Stimulated activated CD8-positive, alpha-beta memory T cell treated with anti-CD3 and anti-CD28 coated beads, Interleukin-4, amount 100 ng/mL, for 1 hour (primary cell): Measurements from ENCODE around the gene WDFY4.

Experiments used
- DNase-seq, 2 donors: peaks; one replicate each; pipeline ENCODE4 v3.0.0-alpha.2; 2020; ENCODE audit warnings: low read depth in 2 of 2, low spot score in 1 of 2

Gene WDFY4

GRCh38 chr10:48740015-48740707, 55.5 kb downstream of the WDFY4 start:
- no peak for DNase-seq

DNA sequence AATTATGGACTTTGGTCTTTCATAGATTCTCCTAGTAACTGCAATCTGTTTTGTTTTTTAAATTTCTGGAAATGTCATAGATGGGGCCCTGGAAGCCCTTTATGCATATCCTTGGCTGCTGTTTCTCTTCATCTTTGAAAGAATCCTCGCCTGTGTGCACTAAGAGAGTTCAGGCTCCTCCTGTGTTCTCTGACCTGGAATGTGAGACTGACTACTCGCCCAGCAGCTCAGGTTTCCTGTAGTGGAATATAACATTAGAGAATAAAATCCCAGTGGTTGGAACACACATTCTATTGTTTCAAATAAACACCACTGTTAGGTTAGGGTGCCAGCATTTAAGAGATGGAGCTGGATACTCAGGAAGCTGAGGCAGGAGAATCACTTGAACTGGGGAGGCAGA, 56.3 kb downstream of the WDFY4 start:
- DNase-seq, result no peak

- DNase-seq, result no peak
These were observed 58.5 kb downstream of the WDFY4 start for GRCh38 chr10:48742891-48743860.

GRCh38 chr10:48744587-48744986, 59.9 kb downstream of the WDFY4 start:
- no peak for DNase-seq

GRCh38 chr10:48745662-48746245, 61.1 kb downstream of the WDFY4 start:
- no peak for DNase-seq

DNA sequence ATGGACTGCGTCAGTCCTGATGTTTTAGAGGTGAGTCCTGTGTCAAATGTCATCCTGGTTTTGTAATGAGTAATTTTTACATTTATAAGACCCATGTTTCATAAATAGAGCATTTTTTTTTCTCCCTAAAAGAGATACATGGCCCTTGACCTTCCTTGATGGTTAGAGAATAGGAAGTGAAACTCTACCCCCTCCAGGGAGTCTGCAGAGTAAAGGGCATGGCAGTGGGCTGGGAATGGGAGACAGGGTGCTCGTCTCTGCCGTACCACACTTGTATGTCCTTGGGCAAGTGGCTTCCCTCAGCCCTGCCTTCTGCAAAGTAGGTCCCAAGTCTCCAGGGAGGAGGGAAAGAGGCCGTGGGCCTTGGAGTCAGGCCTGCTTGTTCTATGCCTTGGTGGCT, 63.9 kb downstream of the WDFY4 start:
- DNase-seq, result no peak

DNA sequence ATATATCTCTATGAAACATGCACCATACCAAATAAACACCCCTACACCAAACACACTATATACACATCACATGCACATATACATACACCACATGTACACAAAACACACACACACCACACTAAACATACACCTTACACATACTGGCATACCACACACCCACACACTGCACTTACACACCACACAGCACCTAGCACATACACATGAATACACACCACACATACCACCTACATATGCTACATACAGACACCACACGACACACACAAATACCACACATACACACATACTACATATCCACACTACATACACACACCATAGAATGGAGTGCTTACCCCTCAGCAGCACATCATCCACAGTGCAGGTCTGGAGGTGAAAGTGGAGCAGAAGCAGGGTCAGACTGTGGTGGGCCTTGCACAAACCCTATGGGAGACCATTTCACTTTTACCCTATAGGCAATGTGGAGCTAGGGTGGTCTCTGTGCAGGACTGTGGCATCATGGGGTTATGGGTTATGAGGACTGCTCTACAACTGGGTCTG, 64.6 kb downstream of the WDFY4 start:
- no peak for DNase-seq

DNA sequence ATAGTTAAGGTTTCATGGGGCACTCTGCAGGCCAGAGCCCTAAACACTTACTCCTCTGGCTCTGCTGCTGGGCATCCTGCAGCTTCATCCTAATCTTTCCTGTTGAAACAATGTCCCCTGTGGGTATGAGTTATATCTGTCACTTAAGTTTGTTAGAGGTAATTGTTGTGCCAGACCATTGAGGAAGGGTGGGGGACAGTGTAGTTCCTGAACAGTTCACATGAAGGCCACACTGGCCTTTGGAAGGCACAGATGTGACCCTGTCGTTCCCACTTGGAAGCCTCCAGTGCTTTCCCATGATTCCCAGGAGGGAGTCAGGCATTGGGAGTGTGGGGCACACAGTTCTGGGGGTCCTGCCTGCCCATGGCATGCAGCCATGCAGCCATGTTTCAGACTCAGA, 65.3 kb downstream of the WDFY4 start:
- DNase-seq, result no peak

- no peak for DNase-seq
These were observed 66.3 kb downstream of the WDFY4 start for GRCh38 chr10:48750991-48751390.

DNA sequence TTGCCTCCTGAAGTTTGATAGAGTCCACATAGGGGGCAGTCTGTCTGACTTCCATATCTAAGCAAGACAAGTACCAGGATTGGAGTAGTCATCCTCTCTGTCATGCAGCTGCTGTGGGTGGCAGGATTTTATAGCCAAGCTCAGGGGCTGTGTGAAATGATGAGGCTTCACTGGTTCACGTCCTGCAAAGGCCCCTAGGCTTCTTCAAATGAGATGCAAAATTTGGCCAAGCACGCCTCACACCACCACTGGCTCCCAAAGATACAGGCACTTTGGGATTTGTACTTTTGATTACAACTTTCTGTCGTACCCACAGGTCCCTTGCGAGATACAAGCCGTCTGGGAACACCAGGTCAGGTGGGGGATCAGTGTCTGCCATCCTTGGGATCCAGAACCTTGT, 67.1 kb downstream of the WDFY4 start:
- no peak for DNase-seq

- no peak for DNase-seq
These were observed 73.7 kb downstream of the WDFY4 start for GRCh38 chr10:48758411-48758810.

DNA sequence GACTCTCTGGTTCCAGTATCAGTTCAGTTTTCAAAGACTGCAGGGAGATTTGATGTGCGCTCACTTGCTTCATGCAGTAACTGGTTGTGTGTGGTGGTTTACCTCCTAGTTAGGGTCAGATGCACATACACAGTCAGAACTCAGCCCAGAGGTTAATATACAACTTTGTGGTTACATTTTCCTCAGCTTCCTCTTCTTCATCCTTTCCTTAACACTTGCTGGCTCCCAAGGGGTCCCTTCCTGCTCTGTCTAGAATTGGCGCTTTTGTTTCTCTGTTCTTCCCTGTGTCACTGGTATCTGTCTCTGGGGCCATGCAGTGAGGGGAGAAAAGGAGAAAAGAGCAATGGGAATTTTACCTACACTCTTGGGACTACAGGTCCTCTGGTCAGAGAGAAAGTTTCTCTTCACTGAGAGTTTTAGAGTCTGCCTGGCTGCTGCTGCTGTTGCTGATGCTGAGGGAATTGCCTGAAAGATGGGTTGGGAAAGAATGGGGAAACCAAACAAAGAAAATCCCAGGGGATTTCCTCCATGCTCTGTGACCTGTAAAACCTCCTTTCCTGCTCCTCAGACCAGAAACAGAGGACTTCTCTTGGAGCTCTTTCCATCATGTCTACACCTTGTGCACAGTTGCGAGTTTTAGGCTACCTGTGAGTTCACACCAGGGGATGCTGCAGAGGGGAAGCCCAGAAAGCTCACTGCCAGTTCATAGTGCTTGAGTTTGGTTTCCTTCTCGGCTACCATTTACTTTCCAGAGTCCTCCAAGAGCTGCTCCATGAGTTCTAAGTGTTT, 74.6 kb downstream of the WDFY4 start:
- DNase-seq, result no peak

GRCh38 chr10:48760983-48761382, 76.3 kb downstream of the WDFY4 start:
- DNase-seq, result no peak

GRCh38 chr10:48762064-48763042, 77.7 kb downstream of the WDFY4 start:
- no peak for DNase-seq

DNA sequence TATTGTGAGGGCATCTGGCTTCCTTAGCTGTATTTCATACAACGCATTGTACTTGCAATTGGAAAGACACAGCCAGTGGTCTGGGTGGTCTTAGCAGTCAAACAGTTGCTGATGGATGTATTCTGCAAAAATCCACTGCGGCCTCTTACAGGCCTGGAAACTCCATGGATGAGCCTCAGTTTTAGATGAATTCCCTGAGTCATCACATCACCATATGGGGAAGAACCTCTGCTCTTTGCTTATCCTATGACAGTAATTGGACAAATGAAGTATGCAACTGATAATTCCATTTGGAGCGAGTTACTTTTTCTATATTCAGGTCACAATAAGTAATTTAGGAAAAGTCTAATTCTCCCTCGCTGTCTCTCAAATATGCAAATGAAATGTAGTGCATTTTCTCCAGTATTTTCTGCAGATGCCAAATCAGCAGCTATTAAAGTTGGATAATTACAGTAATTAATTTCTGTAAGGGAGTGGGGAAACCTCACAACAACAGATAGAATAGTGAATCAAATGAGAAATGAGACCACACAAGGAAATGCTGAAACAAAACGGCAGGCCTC, 78.8 kb downstream of the WDFY4 start:
- no peak for DNase-seq

- no peak for DNase-seq
These were observed 79.8 kb downstream of the WDFY4 start for GRCh38 chr10:48764486-48764885.

- no peak for DNase-seq
These were observed 80.4 kb downstream of the WDFY4 start for GRCh38 chr10:48765039-48765438.

- DNase-seq, result no peak
These were observed 80.9 kb downstream of the WDFY4 start for GRCh38 chr10:48765527-48765926.

DNA sequence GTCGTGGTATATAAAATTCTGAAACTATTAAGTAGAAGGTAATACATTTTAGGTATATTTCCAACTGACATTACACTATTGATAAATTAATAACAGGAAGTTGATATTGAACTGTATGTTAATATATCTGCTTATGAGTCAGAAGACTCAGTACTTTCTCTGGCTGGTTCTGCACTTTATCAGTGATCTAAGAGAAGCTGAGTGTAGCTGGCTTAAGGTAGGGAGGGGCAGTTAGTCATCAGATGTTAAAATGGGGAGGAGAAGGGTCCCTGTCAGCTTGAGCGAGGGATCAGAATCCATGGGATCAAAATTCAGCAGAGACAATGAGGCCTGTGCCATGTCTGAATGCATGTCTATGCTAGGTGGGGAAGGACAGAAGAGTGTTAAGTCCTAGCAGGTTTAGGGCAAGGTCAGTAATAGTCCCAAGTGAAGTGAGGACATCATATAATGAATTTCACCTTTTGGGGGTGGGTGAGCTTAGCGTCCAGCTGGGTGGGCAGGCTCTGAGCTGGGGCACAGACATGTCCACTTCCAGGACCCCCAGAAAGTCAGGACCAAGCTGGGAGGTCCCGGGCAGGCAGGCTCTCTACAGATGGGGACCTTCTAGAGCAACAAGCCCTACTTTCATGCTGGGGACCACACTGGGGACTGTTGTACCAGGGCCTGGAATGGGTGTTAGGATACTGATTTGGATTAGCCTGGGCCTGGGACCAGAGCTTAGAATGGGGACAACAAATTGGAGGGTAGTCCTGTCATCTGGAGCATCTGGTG, 82.9 kb downstream of the WDFY4 start:
- no peak for DNase-seq
